HG02981 (cell line): ENCODE data around the gene FNDC3B.
A peak's percentile ranks its signal among the peaks of the same experiment; 100 is the strongest.
"Not testable (repeated sequence)": the region's sequence is repeated elsewhere in the genome, so short reads cannot be mapped to it uniquely, and the experiment has no call there.

Experiments
- ATAC-seq: cut with Tn5 transposase; IDR thresholded peaks from one replicate; pipeline ENCODE4 v1.9.1; 2021; ENCODE audit warnings: mild to moderate bottlenecking, moderate library complexity; ENCODE audit not compliant: unreplicated experiment

FNDC3B gene

DNA sequence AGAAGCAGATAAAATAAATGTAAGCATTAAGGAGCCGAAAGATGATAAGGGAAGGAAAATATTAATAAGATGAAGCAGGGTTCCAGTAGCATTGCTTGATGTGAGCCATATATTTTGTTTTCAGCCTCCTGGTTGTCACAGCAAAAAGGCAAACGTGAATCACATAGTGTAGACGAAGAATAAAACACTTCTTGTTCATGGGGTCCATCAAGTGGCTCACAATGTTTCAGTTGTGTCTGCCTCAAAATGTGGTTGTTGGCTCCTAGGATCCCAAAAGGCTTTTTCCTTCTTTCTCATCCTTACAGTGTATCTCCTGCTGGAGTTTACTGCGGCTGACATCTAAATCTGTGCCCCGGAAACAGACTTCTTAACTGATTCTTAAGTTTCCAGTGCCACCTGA lies 213.8 kb downstream of the FNDC3B start:
- no peak for ATAC-seq

DNA sequence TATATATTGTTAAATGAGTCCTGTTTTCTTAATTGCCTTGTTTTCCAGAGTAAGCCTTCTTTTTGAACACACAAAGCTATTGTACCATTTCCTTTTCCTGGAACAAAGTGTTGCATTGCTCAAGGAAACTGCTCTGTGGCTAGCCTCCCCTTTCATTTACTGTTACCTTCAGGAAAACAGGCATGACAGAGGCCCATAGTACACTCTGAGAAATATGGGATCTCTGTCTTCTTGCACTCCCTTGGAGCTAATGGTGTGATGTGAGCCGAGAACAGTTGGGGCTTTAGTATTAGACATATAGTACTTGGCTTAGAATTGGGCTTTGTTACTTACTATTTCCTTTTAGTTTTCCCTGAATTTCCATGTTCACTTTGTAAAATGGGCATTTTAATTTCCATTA lies 215.2 kb downstream of the FNDC3B start:
- ATAC-seq: no peak

DNA sequence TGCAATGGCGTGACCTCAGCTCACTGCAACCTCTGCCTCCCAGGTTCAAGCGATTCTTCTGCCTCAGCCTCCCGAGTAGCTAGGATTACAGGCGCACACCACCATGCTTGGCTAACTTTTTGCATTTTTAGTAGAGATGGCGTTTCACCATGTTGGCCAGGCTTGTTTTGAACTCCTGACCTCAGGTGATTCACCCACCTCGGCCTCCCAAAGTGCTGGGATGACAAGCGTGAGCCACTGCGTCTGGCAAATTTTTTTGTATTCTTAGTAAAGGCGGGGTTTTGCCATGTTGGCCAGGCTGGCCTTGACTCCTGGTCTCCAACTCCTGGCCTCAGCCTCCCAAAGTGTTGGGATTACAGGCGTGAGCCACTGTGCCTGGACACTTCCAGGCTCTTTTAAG lies 215.9 kb downstream of the FNDC3B start:
- ATAC-seq: not testable (repeated sequence)

DNA sequence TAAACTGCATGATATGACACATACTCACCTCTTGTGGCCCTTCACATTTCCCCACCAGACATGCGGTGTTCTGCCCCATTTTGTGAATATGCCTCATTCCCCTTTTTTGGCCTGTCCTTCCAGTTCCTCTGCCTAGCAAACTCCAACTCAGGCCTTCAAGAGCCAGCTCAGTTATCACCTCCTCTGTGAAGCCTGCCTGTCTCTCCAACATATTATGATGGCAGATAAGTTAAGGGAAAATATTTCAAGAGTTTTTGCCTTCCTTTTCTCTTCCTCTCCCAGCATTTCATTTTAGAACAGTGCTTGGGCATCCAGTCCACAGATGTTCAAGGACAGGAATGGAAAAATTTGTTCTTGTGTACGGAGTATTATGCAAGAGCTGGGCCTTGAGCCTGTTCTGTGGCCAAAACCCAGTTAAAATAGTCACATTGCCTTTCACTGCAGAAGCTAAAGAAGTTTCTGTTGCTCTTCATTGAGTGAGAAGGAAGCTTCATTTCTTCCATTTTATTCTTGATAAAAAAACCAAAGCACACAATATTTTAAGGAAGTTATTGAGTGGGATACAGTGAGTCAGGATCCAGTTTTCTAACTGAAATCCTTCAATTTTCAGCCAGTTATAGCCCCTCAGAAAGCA lies 216.8 kb downstream of the FNDC3B start:
- no peak for ATAC-seq

- no peak for ATAC-seq
Measured at GRCh38 chr3:172257648-172258400, 218.4 kb downstream of the FNDC3B start.

DNA sequence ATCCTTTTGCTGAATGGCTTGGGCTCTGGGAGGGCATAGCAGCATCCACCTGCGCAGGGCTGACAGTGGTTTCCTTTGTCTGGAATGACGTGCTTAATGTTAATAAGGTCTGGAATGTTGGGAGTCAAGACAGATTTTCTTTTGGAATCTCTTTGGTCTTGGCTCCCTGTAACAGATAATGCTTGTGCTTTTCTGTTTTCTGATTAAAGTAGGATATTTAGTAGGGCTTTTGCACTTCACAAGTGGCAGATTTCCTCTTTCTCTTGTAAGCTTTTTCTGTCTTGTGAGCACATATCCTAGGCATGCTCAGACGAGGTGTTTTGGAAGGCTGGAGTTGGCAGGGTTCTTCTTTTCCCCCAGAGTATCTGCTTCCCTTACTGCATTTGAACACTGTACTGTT lies 219.2 kb downstream of the FNDC3B start:
- ATAC-seq: no peak

DNA sequence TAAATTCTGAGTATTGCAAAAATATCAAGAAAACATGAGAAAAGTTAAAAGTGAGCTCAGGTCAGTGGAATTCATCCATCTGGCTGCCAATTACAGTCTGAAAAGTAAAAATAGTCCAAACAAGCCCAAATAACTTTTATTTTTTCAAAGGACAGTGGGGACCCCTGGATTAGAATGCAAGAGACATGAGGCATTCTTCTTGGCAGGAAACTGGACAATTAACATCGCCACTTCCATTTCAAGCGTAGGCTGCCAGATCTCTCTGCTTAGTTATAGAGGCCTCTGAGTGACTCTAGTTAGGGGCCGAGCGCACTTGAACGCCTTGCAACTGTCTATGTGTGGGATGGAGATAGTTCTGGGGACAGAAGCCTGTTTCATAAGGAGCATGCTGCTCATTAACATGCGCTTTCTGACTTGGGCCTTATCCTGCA lies 219.7 kb downstream of the FNDC3B start:
- no peak for ATAC-seq

- no peak for ATAC-seq
Measured at GRCh38 chr3:172259726-172260248, 220.4 kb downstream of the FNDC3B start.

- no peak for ATAC-seq
Measured at GRCh38 chr3:172260381-172260780, 221.0 kb downstream of the FNDC3B start.

DNA sequence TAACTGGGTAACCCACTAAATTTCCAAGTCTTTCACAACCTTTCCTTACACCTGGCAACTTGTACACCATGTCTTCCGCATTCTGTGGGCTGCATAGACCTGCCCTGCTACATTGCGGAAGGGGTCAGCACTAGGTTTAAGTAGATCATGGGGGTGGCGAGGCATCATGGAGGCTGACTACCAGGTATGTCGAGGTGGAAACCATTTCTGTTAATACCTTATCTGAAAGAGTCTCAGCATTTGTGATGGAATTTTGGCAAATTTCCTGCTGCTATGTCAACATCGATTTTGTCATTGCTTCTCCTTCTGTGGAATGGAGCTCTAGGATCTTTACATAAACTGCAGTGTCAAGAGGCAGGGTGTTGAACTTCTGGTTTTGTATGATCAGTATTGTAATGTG lies 221.7 kb downstream of the FNDC3B start:
- ATAC-seq: no peak

DNA sequence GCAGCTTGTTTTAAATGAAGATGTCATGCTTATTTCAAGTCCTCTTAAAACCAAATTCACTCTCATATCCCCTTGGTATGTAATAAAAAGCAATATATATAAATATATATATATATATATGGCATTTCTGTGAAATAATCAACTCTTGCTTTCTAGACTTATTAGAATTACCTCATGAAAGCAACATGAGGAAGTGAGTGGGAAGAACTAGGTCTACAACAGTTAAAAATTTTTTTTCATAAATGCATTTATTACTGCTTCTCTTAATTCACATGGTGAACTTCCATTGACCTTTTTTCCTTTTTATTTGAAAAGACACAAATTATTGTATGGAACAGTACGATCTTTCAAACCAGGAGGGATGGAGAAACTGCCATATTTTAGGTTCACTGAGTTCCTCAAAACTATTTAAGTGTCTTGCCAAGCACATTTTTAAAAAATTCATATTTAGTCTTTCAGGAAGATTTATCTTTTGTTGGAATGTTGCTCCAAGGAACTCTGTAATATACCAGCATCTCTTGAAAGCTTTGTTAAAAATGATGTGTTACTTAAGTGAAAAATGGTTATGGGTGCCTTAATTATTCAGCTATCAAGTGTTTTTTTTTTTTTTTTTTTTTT lies 223.7 kb downstream of the FNDC3B start:
- no peak for ATAC-seq

- no peak for ATAC-seq
Measured at GRCh38 chr3:172263781-172264486, 224.6 kb downstream of the FNDC3B start.

- ATAC-seq: no peak
Measured at GRCh38 chr3:172266103-172266502, 226.7 kb downstream of the FNDC3B start.

DNA sequence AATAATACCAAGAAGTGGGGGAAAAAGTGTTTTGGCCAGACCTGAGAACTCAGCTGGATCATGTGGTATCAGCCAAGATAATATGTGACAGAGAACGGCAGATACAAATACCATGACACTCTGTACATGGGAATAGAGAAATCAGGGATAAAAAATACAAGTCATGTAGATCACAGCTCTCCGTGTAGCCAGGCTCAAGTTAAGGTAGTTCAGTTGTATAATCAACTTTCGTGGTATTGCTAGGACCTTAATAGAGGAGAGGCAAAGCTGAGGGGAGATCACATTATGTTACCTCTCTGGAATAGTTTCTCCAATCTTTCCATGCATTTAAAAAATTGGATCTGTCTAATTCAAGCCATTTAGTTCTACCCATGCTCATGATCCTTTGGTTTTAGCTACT lies 229.0 kb downstream of the FNDC3B start:
- no peak for ATAC-seq

DNA sequence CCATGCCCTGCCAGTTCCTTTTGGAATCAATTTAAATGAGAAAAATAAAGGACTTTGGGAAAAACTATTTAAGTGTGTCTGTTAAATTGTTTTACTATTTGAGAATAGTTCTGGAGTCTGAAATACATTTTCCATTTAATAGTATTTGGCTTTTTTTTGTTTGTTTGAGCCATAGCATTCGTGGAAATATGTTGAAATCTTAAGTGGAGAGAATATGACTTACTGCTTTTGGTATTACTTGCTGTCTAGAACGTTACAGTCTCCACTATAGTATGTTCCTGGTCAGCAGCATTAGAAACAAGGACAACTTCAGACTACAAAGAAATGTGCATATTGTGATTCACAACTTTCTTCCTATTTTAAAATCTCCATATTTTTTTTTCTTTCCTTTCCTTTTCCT lies 229.5 kb downstream of the FNDC3B start:
- no peak for ATAC-seq

- ATAC-seq: peak; percentile 98
Measured at GRCh38 chr3:172270557-172271166, 231.3 kb downstream of the FNDC3B start.

- ATAC-seq: no peak
Measured at GRCh38 chr3:172271386-172271976, 232.1 kb downstream of the FNDC3B start.

DNA sequence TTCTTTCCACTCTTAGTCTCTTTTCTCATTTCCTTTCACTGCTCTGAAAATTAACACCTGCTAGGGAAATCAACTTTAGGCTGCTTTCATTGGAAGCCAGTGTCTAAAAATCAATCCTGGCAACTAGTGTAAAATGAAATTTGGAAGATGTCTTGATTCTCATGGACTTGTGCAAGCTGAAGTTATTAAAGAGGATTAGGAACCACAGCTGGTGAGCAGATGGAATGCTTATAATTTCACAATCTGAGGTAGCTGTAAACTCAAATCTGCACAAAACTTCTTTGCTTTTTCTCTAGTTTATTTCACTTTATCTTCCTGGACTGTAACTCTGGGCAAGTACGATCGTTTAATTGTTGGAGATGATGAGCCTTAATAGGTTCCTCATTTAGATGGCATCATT lies 233.3 kb downstream of the FNDC3B start:
- no peak for ATAC-seq

DNA sequence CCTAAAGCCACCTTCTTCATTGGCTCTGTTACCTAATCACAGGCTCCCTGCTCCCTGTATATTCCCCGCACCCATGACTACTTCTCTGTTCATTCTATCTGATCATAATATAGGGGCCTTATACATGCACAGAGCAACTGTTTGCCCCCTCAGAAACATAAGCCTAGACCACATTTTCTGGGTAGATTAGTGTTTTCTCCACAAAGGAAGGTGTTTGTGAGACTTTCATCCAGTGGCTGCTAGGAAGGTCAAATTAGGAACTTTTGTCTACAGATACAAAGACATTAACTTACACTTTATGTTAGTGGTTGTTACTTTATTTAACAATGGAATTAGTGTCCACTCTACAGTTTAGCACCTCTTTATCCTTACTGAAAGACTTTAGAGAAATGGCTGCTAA lies 234.0 kb downstream of the FNDC3B start:
- ATAC-seq: no peak

DNA sequence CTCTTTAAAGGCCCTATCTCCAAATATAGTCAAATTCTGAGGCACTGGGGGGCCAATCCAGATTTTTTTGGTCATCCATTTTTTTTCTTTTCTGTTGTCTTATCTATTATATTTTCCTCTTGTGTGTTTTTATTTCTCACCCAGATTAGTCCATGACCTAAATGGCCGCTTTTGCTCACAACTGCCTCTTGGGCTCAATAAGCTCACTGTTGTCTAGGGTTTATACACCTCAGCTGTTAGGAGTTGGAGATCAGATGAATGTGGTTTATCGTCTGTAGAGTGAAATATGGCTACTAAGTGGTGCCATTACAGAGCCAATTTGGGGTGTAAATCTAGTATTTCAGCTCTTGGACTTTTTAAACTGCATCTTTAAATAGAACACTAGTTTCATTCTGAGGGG lies 235.5 kb downstream of the FNDC3B start:
- no peak for ATAC-seq

DNA sequence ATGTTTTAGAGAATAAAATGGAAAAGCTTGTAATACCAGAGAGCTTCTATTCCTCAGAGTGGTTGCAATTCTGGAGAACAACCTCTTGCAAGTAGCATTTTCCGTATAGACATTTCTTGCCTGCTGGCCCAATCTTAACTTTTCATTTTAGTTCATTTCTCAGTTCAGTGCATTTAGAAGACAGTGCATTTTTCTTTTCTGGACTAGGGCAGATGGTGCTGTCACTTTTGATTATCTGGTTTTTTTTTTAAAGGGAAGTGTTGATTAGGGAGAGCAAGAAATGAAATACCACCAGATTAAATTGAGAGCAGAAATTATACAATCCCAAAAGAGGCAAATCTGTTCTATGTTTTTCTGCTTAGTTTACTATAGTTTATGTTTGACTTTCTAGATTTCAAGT lies 236.2 kb downstream of the FNDC3B start:
- no peak for ATAC-seq
